ENCODE results near the gene SANBR.

GRCh38 chr2:61017003-61017555 lies 48.6 kb upstream of the SANBR start:
- no peak for TF ChIP-seq POLR2A (IDR thresholded peaks at IDR 0.05; ENCODE audit: low read length)
- TF ChIP-seq GATA1 (IDR thresholded peaks at IDR 0.05; ENCODE audit: low read depth, low read length): no peak
